ENCODE measurements around the gene KLC1. TPM values are rescaled to one million over a fixed set of nuclear protein-coding genes. Genes with fewer than 3 reads are reported as not detected.

Gene KLC1
- total RNA-seq, 4 donors from 2014 or later, result 214 to 500 (median 268) TPM

GRCh38 chr14:103706551-103707328 lies 77.7 kb downstream of the KLC1 start:
- 85 to 92% methylated on average over 37 to 41 of the region's 41 CpGs for WGBS, 2 donors
- no peak for DNase-seq (ENCODE audit: low spot score in 2 of 2)
- TF ChIP-seq POLR2A (IDR thresholded peaks at IDR 0.05) (no peak), CTCF (IDR thresholded peaks at IDR 0.05) (no peak)
- intact Hi-C loops (cut with DNase I; ENCODE audit: low total_unique reads), result loop anchor here (10.0 kb wide), 1 partner anchor 132 kb away; no protein-coding TSS in a partner anchor
- H3K4me3 ChIP-seq (ENCODE audit: low read depth, poor library complexity, severe bottlenecking), result no peak overlapping the region

- no peak for TF ChIP-seq CTCF (IDR thresholded peaks at IDR 0.05)
- intact Hi-C loops (cut with DNase I; ENCODE audit: low total_unique reads), result loop anchor here (10.0 kb wide), 1 partner anchor 133 kb away; no protein-coding TSS in a partner anchor
- no peak for DNase-seq (ENCODE audit: low spot score in 2 of 2)
- no peak overlapping the region for H3K4me3 ChIP-seq (ENCODE audit: low read depth, poor library complexity, severe bottlenecking)
- WGBS, 2 donors, result 57 to 59% methylated on average over 15 to 23 of the region's 29 CpGs
Measured at GRCh38 chr14:103707329-103708263, 78.6 kb downstream of the KLC1 start.

- no peak overlapping the region for H3K4me3 ChIP-seq (ENCODE audit: low read depth, poor library complexity, severe bottlenecking)
- no peak for TF ChIP-seq POLR2A (IDR thresholded peaks at IDR 0.05)
- TF ChIP-seq CTCF (IDR thresholded peaks at IDR 0.05), result no peak
- intact Hi-C loops (cut with DNase I; ENCODE audit: low total_unique reads), result loop anchor here (10.0 kb wide), 1 partner anchor 134 kb away; no protein-coding TSS in a partner anchor
- no peak for DNase-seq (ENCODE audit: low spot score in 2 of 2)
- WGBS, 2 donors, result 39 to 43% methylated on average over 17 to 18 of the region's 18 CpGs
Measured at GRCh38 chr14:103708750-103709187, 79.8 kb downstream of the KLC1 start.

GRCh38 chr14:103709814-103710213 lies 80.8 kb downstream of the KLC1 start:
- no peak for DNase-seq (ENCODE audit: low spot score in 2 of 2)
- intact Hi-C loops (cut with DNase I; ENCODE audit: low total_unique reads), result loop anchor here (10.0 kb wide), 1 partner anchor 135 kb away; no protein-coding TSS in a partner anchor
- WGBS, 2 donors, result 70 to 82% methylated on average over 14 to 15 of the region's 15 CpGs
- no peak for TF ChIP-seq POLR2A (IDR thresholded peaks at IDR 0.05)
- TF ChIP-seq CTCF (IDR thresholded peaks at IDR 0.05), result no peak
- no peak overlapping the region for H3K4me3 ChIP-seq (ENCODE audit: low read depth, poor library complexity, severe bottlenecking)

GRCh38 chr14:103710771-103711377 lies 81.9 kb downstream of the KLC1 start:
- WGBS, 2 donors, result 41 to 50% methylated on average over 9 of the region's 9 CpGs
- TF ChIP-seq POLR2A (IDR thresholded peaks at IDR 0.05), result no peak
- DNase-seq (ENCODE audit: low spot score in 2 of 2), result no peak
- intact Hi-C loops (cut with DNase I; ENCODE audit: low total_unique reads), result no loop called here
- H3K4me3 ChIP-seq (ENCODE audit: low read depth, poor library complexity, severe bottlenecking), result no peak overlapping the region
